H9 (cell line): Measurements from ENCODE around the gene PSMB1. TPM values are rescaled to one million over a fixed set of nuclear protein-coding genes. Genes with fewer than 3 reads are reported as not detected.

ENCODE experiments used
- DNase-seq: peaks from one replicate; pipeline ENCODE4 v3.0.0-alpha.2; 2017
- H2AFZ ChIP-seq: one replicate; pipeline ENCODE4 v1.6.1; 2013; ENCODE audit warnings: mild to moderate bottlenecking, low read length, control low read depth, moderate library complexity
- H2AK5ac ChIP-seq: 2 replicates; pipeline ENCODE4 v1.6.1; 2013; ENCODE audit warnings: low read length, control low read depth, mixed read lengths; ENCODE audit not compliant: insufficient read length
- H2BK120ac ChIP-seq: one replicate; pipeline ENCODE4 v1.6.1; 2013; ENCODE audit warnings: low read depth, mild to moderate bottlenecking, low read length, control low read depth, inconsistent platforms; ENCODE audit not compliant: poor library complexity, severe bottlenecking
- H2BK12ac ChIP-seq: 2 replicates; pipeline ENCODE4 v1.6.1; 2013; ENCODE audit warnings: low read length, control low read depth, mixed read lengths, low read depth; ENCODE audit not compliant: insufficient read length
- H2BK15ac ChIP-seq: 2 replicates; pipeline ENCODE4 v1.6.1; 2013; ENCODE audit warnings: low read depth, low read length, control low read depth
- H2BK20ac ChIP-seq: one replicate; pipeline ENCODE4 v1.6.1; 2013; ENCODE audit warnings: low read depth, mild to moderate bottlenecking, low read length, control low read depth, inconsistent platforms; ENCODE audit not compliant: poor library complexity, severe bottlenecking
- H2BK5ac ChIP-seq: 2 replicates; pipeline ENCODE4 v1.6.1; 2013; ENCODE audit warnings: low read length, control low read depth, mixed read lengths; ENCODE audit not compliant: insufficient read length
- H3K14ac ChIP-seq: 2 replicates; pipeline ENCODE4 v1.6.1; 2013; ENCODE audit warnings: low read length, control low read depth; ENCODE audit not compliant: insufficient read depth
- H3K18ac ChIP-seq: 2 replicates; pipeline ENCODE4 v1.6.1; 2013; ENCODE audit warnings: low read depth, mild to moderate bottlenecking, mixed read lengths, low read length, control low read depth; ENCODE audit not compliant: insufficient read length
- H3K23ac ChIP-seq: 2 replicates; pipeline ENCODE4 v1.6.1; 2013; ENCODE audit warnings: low read length, control low read depth, mixed read lengths, low read depth; ENCODE audit not compliant: insufficient read length
- H3K23me2 ChIP-seq: 2 replicates; pipeline ENCODE4 v1.6.1; 2013; ENCODE audit warnings: low read depth, mild to moderate bottlenecking, mixed read lengths, low read length, control low read depth; ENCODE audit not compliant: insufficient read length, poor library complexity, severe bottlenecking
- H3K27ac ChIP-seq: 2 replicates; pipeline ENCODE4 v1.5.1; 2013; ENCODE audit warnings: low read length, control low read depth, mixed read lengths, low read depth; ENCODE audit not compliant: insufficient read length
- H3K27me3 ChIP-seq: 2 replicates; pipeline ENCODE4 v1.6.1; 2013; ENCODE audit warnings: low read length, control low read depth, inconsistent platforms; ENCODE audit not compliant: insufficient read depth
- H3K4ac ChIP-seq: 2 replicates; pipeline ENCODE4 v1.6.1; 2013; ENCODE audit warnings: low read depth, mild to moderate bottlenecking, control low read depth, inconsistent platforms, low read length, moderate library complexity
- H3K4me1 ChIP-seq: 2 replicates; pipeline ENCODE4 v1.6.1; 2013; ENCODE audit warnings: low read length, control low read depth, inconsistent platforms; ENCODE audit not compliant: insufficient read depth
- H3K4me2 ChIP-seq: 2 replicates; pipeline ENCODE4 v1.6.1; 2013; ENCODE audit warnings: low read length, control low read depth, mixed read lengths; ENCODE audit not compliant: insufficient read length, insufficient read depth
- H3K56ac ChIP-seq: 2 replicates; pipeline ENCODE4 v1.6.1; 2013; ENCODE audit warnings: low read depth, mild to moderate bottlenecking, mixed read lengths, low read length, control low read depth; ENCODE audit not compliant: insufficient read length
- H3K79me1 ChIP-seq: 2 replicates; pipeline ENCODE4 v1.6.1; 2013; ENCODE audit warnings: low read depth, mild to moderate bottlenecking, moderate library complexity, low read length, control low read depth, inconsistent platforms; ENCODE audit not compliant: insufficient read depth, poor library complexity, severe bottlenecking
- H3K79me2 ChIP-seq: 2 replicates; pipeline ENCODE4 v1.6.1; 2013; ENCODE audit warnings: low read length, control low read depth, inconsistent platforms; ENCODE audit not compliant: insufficient read depth
- H3K9ac ChIP-seq: 2 replicates; pipeline ENCODE4 v1.6.1; 2013; ENCODE audit warnings: low read length, control low read depth, mixed read lengths; ENCODE audit not compliant: insufficient read length; ENCODE audit errors: extremely low read depth
- H3K9me3 ChIP-seq: one replicate; pipeline ENCODE4 v1.6.1; 2013; ENCODE audit warnings: low read depth, low read length, inconsistent platforms; ENCODE audit not compliant: control insufficient read depth
- H3T11ph ChIP-seq: one replicate; pipeline ENCODE4 v1.6.1; 2013; ENCODE audit warnings: mild to moderate bottlenecking, low read length, control low read depth, inconsistent platforms
- H4K20me1 ChIP-seq: one replicate; pipeline ENCODE4 v1.6.1; 2013; ENCODE audit not compliant: control insufficient read depth, insufficient read length, insufficient read depth
- H4K5ac ChIP-seq: 2 replicates; pipeline ENCODE4 v1.6.1; 2013; ENCODE audit warnings: low read depth, mild to moderate bottlenecking, mixed read lengths, low read length, control low read depth; ENCODE audit not compliant: insufficient read length
- H4K8ac ChIP-seq: replicated peaks from 2 replicates; pipeline ENCODE4 v1.6.1; 2013; ENCODE audit warnings: low read length, control low read depth, mixed read lengths, low read depth; ENCODE audit not compliant: insufficient read length
- H4K91ac ChIP-seq: 2 replicates; pipeline ENCODE4 v1.6.1; 2013; ENCODE audit warnings: low read depth, mild to moderate bottlenecking, moderate library complexity, mixed read lengths, low read length, control low read depth; ENCODE audit not compliant: insufficient read length
- H3K27ac Mint-ChIP-seq, 3 experiments: 2 replicates in 2 of 3; 3 replicates in 1 of 3; pipeline ENCODE4 v1.8.0; 2020 to 2021; ENCODE audit warnings: mixed read lengths in 3 of 3, mild to moderate bottlenecking in 1 of 3, moderate library complexity in 1 of 3
- H3K27me3 Mint-ChIP-seq: 2 replicates; pipeline ENCODE4 v1.8.0; 2021; ENCODE audit warnings: low read depth, mild to moderate bottlenecking, moderate library complexity, mixed read lengths
- H3K36me3 Mint-ChIP-seq, 3 experiments: 2 replicates in 2 of 3; 3 replicates in 1 of 3; pipeline ENCODE4 v1.8.0; 2020 to 2021; ENCODE audit warnings: low read depth in 3 of 3, mixed read lengths in 3 of 3; ENCODE audit not compliant: insufficient read depth in 1 of 3
- H3K4me1 Mint-ChIP-seq, 2 experiments: 2 replicates each; pipeline ENCODE4 v1.8.0; 2020; ENCODE audit warnings: mixed read lengths in 2 of 2
- H3K4me3 Mint-ChIP-seq, 2 experiments: 2 replicates in 1 of 2; 3 replicates in 1 of 2; pipeline ENCODE4 v1.8.0; 2020 to 2021; ENCODE audit warnings: mild to moderate bottlenecking in 2 of 2, mixed read lengths in 2 of 2, moderate library complexity in 1 of 2
- H3K9me3 Mint-ChIP-seq, 2 experiments: 2 replicates in 1 of 2; 3 replicates in 1 of 2; pipeline ENCODE4 v1.8.0; 2020; ENCODE audit warnings: mild to moderate bottlenecking in 2 of 2, mixed read lengths in 2 of 2, moderate library complexity in 1 of 2
- CTCF ChIP-seq: fragments of 200-600 bp; sonication (generic); conservative IDR thresholded peaks from 3 replicates; pipeline ENCODE4 v1.8.0; 2021; ENCODE audit warnings: antibody characterized with exemption, mild to moderate bottlenecking
- WGBS: extraction: QIAGEN DNeasy Blood & Tissue Kit; methylation state at CpG from one replicate; pipeline ENCODE4 v1.1.7; 2013; ENCODE audit warnings: missing lambda C conversion rate, low lambda C conversion rate, mixed read lengths; ENCODE audit not compliant: insufficient read length; ENCODE audit errors: extremely low coverage; 5-methylcytosine and 5-hydroxymethylcytosine counted together
- total RNA-seq: library from RNA; stranded (reverse); gene quantifications from 2 replicates; pipeline ENCODE4 v1.2.1, GENCODE V29; 2021

Gene PSMB1
- total RNA-seq, 1 experiment from 2014 or later = 245 TPM

- Histone ChIP-seq H3K56ac (no peak overlapping the region), H2BK15ac (no peak overlapping the region)
Measured at GRCh38 chr6:170525795-170526194, 27.3 kb downstream of the PSMB1 start.

More at GRCh38 chr6:170525795-170526194, 27.3 kb downstream of the PSMB1 start:
- Histone ChIP-seq H3K23ac (no peak overlapping the region), H3K23me2 (no peaks in the 10 kb centered on the region), H3T11ph (no peak overlapping the region), H3K27ac (no peak overlapping the region), H3K9me3 (no peaks in the 10 kb centered on the region), H4K91ac (no peak overlapping the region), H2BK120ac (no peak overlapping the region), H3K79me2 (no peaks in the 10 kb centered on the region), H2AFZ (no peak overlapping the region), H4K20me1 (no peaks in the 10 kb centered on the region), H3K4me1 (no peaks in the 10 kb centered on the region), H2AK5ac (no peak overlapping the region), H3K9ac (no peak overlapping the region), H2BK12ac (no peak overlapping the region), H3K27me3 (no peaks in the 10 kb centered on the region), H2BK20ac (no peak overlapping the region), H3K4me2 (no peak overlapping the region), H4K5ac (no peak overlapping the region), H4K8ac (no peak overlapping the region), H3K4ac (no peak overlapping the region), H3K14ac (no peak overlapping the region), H3K79me1 (no peaks in the 10 kb centered on the region), H2BK5ac (no peak overlapping the region), H3K18ac (no peak overlapping the region)
- no peaks in the 10 kb centered on the region; a peak in 1 of 7 replicates for H3K36me3 Mint-ChIP-seq
- DNase-seq = no peak
- H3K9me3 Mint-ChIP-seq = no peaks in the 10 kb centered on the region
- H3K27me3 Mint-ChIP-seq = no peaks in the 10 kb centered on the region; the same call in 1 of the 2 replicates
- WGBS = 100% methylated on average over 2 of the region's 7 CpGs
- H3K4me1 Mint-ChIP-seq = peaks cover 10 to 12% of the 10 kb centered on the region in 2 experiments
- no peak overlapping the region for H3K4me3 Mint-ChIP-seq
- peak overlapping the region in 1 of 3 experiments; percentile 47; a peak in 2 of 7 replicates for H3K27ac Mint-ChIP-seq
- TF ChIP-seq CTCF = no peak
